HG03432 (cell line): ENCODE data around the gene ANKRD2.
"Not testable (repeated sequence)": the region's sequence is repeated elsewhere in the genome, so short reads cannot be mapped to it uniquely, and the experiment has no call there.

Experiments used
- ATAC-seq: cut with Tn5 transposase; IDR thresholded peaks from one replicate; pipeline ENCODE4 v1.9.1; 2021; ENCODE audit warnings: mild to moderate bottlenecking, moderate library complexity; ENCODE audit not compliant: unreplicated experiment

Gene ANKRD2

DNA sequence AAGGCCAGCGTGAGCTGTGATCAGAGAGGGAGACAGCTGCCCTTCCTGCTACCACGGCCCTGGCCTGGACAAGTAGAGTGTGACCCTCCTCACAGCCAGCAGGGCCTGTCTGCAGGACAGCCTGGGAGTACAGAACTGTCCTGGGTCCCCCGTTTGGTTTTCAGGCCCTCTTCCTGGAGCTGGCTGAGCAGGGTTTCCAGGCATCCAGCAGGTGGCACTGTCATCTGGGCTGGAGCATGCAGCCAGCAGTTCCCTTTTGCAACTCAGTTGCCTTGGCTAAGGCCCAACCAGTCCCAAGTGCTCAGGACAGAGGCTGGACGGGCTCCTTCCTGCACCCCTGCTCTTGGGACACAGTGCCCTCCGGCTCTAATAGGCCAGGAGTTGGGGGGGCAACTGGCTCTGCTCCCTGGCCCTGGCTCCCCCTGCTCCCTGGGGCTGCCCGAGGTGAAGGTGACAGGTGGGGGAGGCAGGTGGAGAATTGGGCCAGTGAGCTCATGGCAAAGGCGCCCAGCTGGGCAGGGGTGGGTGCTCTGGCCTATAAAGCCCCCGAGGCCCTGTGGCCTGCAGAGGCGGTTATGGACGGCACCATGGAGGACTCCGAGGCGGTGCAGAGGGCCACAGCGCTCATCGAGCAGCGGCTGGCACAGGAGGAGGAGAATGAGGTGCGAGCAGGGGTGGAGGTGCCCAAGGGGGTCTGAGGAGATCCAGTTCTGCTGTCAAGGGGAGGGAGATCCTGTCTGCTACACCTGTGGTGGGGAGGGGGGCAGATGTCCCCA lies at the start of gene ANKRD2:
Gene ANKRD2, plus strand, starts transcription at position 566 of the 776 bp plus-strand sequence. Its CDS starts 10 bp downstream, at position 576.
- peak; percentile 64 for ATAC-seq

DNA sequence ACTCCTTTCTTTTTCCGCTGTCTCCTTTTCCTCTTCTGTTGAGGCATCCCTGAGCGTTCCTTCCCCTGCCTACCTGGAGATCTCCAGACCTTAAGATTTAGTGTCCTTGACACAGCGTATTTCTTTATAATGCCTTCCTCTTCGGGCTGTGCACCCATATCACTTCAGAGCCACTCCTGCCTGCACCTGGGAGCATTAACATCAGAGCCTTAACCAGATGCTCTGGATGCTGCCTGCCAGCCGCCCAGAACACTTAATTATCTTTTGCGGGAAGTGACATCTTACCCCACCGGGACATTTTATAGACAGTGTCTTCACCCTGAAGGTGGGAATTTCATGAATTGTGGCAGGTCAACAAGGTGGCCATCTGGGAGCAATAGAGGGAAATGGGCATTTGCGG lies 49.6 kb upstream of the ANKRD2 start:
- ATAC-seq: no peak

DNA sequence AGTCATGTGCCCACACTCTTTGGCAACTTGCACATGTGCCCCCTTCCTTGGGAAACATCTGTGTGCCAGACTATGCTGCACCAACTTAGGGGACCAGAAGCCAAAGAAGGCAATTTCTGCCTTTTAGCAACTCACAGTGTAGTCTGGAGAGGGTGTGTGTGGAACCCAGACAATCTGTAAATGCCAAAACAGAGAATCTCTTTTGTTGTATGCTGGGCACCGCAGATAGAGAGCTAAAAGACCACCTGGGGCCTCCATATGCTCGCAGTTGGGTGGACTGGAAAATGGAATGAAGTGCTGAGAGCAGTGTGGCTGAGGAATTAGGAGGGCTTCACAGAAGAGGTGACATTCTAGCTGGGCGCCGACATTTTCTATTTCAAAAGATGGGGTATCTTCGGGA lies 47.5 kb upstream of the ANKRD2 start:
- ATAC-seq: no peak

DNA sequence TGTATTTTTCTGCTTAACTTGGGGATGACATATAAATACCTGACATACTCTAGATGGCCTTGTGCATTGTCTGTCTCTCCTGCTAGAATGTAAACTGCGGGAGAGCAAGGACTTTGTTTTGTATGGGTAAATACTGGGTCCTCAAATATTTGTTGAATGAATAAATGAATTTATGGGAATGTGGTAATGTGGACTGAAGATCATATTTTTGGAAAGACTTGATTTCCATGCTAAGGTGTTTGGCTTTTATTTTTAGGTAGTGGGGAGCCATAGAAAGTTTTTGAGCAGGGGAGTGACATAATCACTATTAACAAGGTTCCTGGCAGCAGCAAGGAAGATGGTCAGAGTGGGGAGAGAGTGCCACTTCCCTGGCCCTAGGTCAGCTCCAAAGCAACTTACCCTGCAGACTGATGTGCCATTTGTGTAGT lies 46.9 kb upstream of the ANKRD2 start:
- ATAC-seq: no peak

DNA sequence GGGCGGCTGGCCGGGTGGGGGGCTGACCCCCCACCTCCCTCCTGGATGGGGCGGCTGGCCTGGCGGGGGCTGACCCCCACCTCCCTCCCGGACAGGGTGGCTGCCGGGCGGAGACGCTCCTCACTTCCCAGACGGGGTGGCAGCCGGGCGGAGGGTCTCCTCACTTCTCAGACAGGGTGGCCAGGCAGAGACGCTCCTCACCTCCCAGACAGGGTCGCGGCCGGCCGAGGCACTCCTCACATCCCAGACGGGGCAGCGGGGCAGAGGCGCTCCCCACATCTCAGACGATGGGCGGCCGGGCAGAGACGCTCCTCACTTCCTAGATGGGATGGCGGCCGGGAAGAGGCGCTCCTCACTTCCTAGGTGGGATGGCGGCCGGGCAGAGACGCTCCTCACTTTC lies 43.7 kb upstream of the ANKRD2 start:
- ATAC-seq: not testable (repeated sequence)

DNA sequence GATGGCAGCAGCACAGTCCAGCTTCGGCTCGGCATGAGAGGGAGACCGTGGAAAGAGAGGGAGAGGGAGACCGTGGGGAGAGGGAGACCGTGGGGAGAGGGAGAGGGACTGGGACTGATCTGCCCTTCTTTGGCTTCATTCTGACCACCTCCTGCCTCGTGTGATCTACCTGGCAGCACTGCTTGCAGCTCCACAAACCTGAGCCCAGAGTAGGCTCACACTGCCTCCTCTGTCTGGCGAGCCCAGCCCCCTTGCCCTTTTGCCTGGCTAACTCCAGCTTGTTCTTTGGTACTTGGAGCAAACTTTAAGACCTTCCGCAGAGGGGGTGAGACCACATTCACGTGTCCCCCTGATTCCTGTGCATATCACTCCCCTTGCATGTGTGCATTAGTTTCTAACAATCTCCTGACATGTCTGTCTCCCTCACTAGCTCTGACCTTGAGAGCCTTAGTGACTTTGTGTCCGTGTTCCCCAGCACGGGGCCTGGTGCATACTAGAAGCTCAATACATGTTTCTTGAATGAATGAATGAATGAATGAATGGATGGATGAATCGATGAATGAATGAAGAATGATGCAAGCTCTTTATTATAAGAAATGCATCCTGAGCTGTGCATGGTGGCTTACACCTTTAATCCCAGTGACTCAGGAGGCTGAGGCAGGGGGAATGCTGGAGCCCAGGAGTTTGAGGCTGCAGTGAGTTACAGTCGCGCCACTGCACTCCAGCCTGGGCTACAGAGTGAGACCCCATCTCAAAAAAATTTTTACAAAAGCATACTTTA lies 42.7 kb upstream of the ANKRD2 start:
- no peak for ATAC-seq

DNA sequence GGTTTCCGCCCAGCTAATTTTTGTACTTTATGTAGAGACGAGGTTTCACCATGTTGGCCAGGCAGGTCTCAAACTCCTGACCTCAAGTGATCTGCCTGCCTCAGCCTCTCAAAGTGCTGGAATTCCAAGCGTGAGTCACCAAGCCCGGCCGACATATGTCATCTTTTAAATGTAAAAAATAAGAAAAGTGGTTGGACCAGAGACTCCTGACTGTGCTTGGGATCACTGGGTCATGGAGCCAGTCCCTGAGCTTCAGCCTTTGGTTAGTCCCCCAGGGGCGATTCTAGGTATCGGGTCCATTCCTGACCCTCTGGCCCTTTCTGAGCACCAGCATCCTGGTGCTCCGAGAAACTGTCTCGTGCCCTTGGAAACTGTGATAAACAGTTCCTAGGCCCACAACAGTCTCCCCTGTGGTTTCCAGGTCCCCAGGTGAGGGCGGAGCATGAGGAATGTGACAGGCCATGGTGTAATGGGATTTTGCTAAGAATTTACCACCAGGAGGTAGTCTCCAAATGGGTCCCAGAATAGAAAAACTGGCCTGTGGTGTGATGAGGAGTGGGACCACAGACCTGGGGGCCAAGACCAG lies 41.1 kb upstream of the ANKRD2 start:
- no peak for ATAC-seq

- ATAC-seq: no peak
Measured at GRCh38 chr10:97532935-97533671, 39.5 kb upstream of the ANKRD2 start.

- no peak for ATAC-seq
Measured at GRCh38 chr10:97533888-97534287, 38.7 kb upstream of the ANKRD2 start.

DNA sequence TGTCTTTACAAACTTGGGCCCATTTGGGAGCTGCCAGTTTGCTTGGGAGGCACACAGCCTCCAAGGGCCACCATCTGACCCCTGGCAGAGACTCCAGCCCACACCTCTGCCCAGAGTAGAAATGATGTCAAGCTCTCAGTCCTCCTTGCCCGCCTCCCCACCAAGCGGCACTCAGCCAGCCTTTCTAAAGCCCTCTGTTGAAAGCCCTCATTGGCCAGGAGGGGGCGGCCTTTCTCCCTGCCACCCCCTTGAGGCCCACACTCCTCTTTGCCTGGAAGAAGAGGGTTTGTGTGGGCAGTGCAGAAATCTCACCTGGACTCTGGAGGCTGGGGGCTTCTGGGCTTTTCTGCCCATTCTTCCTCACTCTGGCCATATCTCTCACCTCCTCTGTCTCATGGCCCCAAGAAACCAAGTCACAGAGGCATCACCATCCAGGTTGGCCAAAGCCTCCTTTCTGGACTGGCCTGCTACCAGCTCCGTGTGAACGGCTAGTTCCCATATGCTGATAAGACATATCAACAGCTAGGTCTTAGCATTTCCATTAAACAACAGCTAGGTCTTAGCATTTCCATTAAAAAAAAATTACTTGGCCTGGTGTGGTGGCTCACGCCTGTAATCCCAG lies 37.7 kb upstream of the ANKRD2 start:
- no peak for ATAC-seq

DNA sequence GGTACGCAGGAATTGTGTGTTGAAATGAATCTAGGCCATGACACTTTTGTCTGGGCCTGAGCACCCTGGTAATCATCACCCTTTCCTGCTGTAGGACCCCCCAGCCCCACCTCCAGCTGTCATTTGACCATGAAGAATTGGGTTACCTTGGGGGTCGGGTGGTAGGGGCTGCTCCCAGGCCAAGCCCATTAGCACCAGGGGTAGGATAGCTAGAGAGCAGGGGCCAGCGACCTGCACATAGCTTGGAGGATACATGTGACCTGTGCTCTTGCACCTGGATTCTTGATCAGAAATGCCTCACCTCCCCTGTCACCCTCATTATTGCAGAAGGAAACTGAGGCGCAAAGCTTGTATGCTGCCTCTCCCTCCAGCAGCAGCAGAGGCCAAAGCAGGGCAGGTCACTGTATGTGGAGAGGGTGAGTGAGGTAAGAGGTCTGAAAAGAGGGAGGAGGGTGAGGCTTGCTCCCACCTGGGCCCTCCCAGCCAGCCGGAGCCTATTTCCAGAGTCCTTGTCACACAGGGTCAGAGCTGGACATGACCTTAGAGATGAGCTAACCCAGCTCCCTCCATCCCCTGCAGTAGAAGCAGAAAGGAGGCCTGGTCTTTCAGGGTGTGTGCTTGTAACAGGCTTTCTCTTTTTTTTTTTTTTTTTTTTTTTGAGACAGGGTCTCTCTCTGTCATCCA lies 35.3 kb upstream of the ANKRD2 start:
- no peak for ATAC-seq

DNA sequence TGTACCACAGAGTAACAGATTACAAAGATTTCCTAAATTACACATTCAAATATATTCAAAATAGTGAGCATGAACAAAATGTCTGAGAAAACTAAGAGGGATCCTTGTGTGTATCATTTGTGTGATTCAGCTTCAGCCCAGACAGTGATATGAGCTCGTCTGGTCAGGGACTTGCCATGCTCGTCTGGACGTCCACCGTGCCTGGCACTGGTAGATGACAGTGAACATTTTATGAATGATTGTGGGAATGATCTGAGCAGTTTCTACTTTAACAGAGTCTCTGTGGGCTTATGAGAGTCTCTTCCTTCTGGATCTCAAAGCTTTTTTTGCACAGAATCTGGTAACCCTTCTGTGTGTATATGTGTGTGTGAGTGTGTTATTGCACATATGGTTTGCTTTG lies 34.2 kb upstream of the ANKRD2 start:
- ATAC-seq: no peak

DNA sequence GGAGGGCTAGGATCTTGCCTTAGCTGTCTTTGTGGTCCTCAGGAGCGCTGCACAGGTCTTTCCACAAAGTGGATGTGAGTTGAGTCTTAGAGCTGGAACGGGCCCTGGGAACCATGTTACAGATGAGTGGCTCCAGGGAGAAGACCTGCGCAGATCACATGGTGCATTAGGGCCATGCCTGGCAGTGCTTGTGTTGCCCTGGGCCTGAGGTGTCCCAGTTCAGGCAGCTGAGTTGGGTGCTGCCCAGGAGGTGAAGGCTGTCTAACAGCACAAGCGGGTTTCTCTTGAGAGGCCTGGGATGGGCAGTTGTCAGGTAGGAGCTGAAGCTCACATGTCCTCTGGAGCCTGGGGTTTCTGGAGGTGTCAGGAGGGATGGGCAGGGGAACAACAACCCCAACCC lies 33.7 kb upstream of the ANKRD2 start:
- ATAC-seq: no peak

- ATAC-seq: no peak
Measured at GRCh38 chr10:97539523-97540200, 32.9 kb upstream of the ANKRD2 start.

DNA sequence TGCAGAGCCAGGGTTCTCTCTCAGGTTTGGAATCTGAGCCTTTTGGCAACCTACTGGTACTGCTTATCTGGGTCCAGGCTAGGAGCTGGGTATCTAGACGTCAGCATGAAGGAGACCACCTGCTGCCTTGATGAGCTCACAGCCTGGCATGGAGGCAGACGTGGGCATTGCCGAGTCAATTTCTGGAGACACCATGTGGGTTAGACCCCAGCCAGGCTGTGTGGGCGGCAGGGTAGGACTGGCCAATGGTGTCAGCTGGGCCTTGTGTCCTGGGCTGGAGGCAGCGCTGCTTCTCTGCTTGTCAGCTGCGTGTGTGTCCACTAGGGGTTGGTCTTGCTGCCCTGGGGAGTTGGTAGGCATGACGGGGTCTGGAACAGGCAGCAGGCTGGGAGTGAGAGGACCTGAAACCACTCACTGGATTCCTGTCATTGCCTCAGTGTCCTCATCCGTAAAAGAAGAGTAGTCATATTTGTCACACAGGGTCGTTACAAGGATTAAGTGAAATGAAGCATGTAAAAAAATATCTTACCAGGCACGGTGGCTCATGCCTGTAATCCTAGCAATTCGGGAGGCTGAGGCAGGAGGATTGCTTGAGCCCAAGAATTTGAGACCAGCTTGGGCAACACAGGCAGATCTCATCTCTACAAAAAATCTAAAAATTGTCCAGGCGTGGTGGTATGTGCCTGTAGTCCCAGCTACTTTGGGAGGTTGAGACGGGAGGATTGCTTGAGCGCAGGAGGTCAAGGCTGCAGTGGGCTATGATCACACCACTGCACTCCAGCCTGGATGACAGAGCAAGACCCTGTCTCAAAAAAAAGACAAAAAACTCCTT lies 31.7 kb upstream of the ANKRD2 start:
- no peak for ATAC-seq

- peak; percentile 42 for ATAC-seq
Measured at GRCh38 chr10:97542169-97543024, 30.2 kb upstream of the ANKRD2 start.

DNA sequence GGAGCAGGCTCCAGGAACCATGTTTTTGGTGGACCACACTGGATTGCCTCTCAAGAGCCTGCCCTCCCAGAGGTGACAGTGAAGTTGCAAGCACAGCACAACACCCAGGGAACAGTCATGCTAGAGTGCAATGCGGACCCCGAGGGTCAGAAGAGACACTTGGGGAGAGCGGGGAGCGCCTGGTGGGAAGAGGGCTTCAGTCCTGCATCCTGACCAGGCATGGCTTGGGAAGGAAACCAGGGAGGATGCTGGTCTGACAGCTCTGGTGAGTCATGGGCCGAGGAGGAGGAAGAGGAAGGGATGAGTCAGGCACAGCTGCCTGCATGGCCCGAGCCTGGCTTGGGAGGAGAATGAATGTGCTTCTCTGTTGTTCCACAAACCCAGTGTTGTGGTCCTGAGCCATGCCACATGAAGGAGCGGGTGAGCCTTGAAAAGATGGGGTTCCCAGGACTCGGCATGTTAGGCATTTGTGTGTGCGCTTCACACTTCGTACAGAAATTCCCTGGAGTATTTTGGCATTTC lies 29.5 kb upstream of the ANKRD2 start:
- ATAC-seq: peak; percentile 61
